Adrenal gland (tissue), 12 donors: Measurements from ENCODE around the gene SIK2. TPM values are rescaled to one million over a fixed set of nuclear protein-coding genes. Genes with fewer than 3 reads are reported as not detected.

Experiments used
- DNase-seq, 7 donors: peaks; one replicate each; pipeline ENCODE4 v3.0.0-alpha.2; 2019 to 2020
- H3K27ac ChIP-seq, 5 donors: fragments of 200-600 bp; sonication (generic) in 4 of 5; 1 replicate in 3 of 5; 2 replicates in 2 of 5; pipeline versions ENCODE4 v1.5.1 to v1.8.0; 2016 to 2020; ENCODE audit warnings: mild to moderate bottlenecking in 1 of 5
- H3K27me3 ChIP-seq: fragments of 200-600 bp; 2 replicates; pipeline ENCODE4 v1.8.0; 2021
- H3K36me3 ChIP-seq, 2 donors: fragments of 200-600 bp; replicated peaks in 1 of 2; 1 replicate in 1 of 2; 2 replicates in 1 of 2; pipeline versions ENCODE4 v1.5.1 to v1.8.0; 2018 to 2022
- H3K4me1 ChIP-seq, 2 donors: fragments of 200-600 bp; replicated peaks in 1 of 2; 1 replicate in 1 of 2; 2 replicates in 1 of 2; pipeline versions ENCODE4 v1.5.1 to v1.8.0; 2018 to 2021
- H3K4me3 ChIP-seq, 4 donors: fragments of 200-600 bp; sonication (generic) in 3 of 4; one replicate each; pipeline ENCODE4 v1.5.1; 2016 to 2018
- H3K9me3 ChIP-seq, 3 donors: fragments of 200-600 bp; sonication (generic) in 1 of 3; replicated peaks in 1 of 3; 1 replicate in 2 of 3; 2 replicates in 1 of 3; pipeline versions ENCODE4 v1.5.1 to v1.8.0; 2016 to 2021
- POLR2A ChIP-seq, 2 donors: fragments of 450-650 bp; IDR thresholded peaks; one replicate each; pipeline ENCODE4 v1.6.1; 2017; ENCODE audit warnings: antibody characterized with exemption in 2 of 2, mild to moderate bottlenecking in 2 of 2, moderate library complexity in 1 of 2
- WGBS, 4 donors: extraction: QIAGEN DNeasy Blood & Tissue Kit in 2 of 4; methylation state at CpG; one replicate each; pipeline versions ENCODE4 v1.1.5 to v1.1.7; 2013 to 2017; 5-methylcytosine and 5-hydroxymethylcytosine counted together
- intact Hi-C, 2 donors: fragments of 100-400 bp; cut with DNase I; formaldehyde crosslinking; loops; one replicate each; pipeline versions ENCODE4 v1.14.1 to v1.15.0; 2022 to 2023
- polyA plus RNA-seq, 3 donors: library from polyadenylated mRNA; stranded (reverse); fragments of 200-250 nt in 2 of 3; fragments of 350-450 nt in 1 of 3; fragmentation: Illumina TruSeq in 1 of 3; extraction: RNeasy Lipid Tissue Mini Kit (QIAGEN cat#74804) in 1 of 3; gene quantifications; one replicate each; pipeline ENCODE4 v1.2.3, GENCODE V29; 2013 to 2014
- total RNA-seq, 9 donors: library from RNA; depleted of rRNA in 4 of 9; stranded (reverse); fragments of >200 nt in 4 of 9; fragments of 120-200 nt in 1 of 9; fragmentation: NEBNext Ultra II Directional in 1 of 9; extraction: Animal tissue kit (Norgen Biotek cat#: 25700) in 1 of 9; gene quantifications; one replicate each; pipeline versions ENCODE4 v1.1.0 to v1.2.4, GENCODE V29; 2013 to 2023
- TF ChIP-seq, protein P1 (sequence below), 6 experiments: fragments of 450-650 bp in 4 of 6; fragments of 200-600 bp in 2 of 6; sonication (generic) in 1 of 6; IDR thresholded peaks; 1 replicate in 5 of 6; 2 replicates in 1 of 6; pipeline versions ENCODE4 v1.5.1 to v1.8.0; 2016 to 2021; ENCODE audit warnings: antibody characterized with exemption in 6 of 6, mild to moderate bottlenecking in 2 of 6, moderate library complexity in 1 of 6
- donor health status: healthy with polysubstance abuse.
- donor health status: Bipolar disorder and iron deficiency.
- donor health status: DM: yes; HTN: yes; CAD: no.
- donor health status: DM: no; HTN: no; CAD: no.
- donor health status: DM: no; HTN: no; CAD: no.
- donor health status: DM: yes; HTN: yes; CAD: no.

The SIK2 gene
- total and polyA plus RNA-seq, 12 donors: 7.6 to 33.0 (median 25.3) TPM

- Histone ChIP-seq H3K27ac (no peak overlapping the region), H3K27me3 (no peaks in the 10 kb centered on the region), H3K36me3 (peaks cover 0 to 63% of the 10 kb centered on the region in 2 donors), H3K4me3 (no peak overlapping the region), H3K9me3 (no peaks in the 10 kb centered on the region), H3K4me1 (peaks cover 0 to 11% of the 10 kb centered on the region in 2 donors)
- no peak for TF ChIP-seq POLR2A (IDR thresholded peaks at IDR 0.05)
- TF ChIP-seq, protein P1, sequence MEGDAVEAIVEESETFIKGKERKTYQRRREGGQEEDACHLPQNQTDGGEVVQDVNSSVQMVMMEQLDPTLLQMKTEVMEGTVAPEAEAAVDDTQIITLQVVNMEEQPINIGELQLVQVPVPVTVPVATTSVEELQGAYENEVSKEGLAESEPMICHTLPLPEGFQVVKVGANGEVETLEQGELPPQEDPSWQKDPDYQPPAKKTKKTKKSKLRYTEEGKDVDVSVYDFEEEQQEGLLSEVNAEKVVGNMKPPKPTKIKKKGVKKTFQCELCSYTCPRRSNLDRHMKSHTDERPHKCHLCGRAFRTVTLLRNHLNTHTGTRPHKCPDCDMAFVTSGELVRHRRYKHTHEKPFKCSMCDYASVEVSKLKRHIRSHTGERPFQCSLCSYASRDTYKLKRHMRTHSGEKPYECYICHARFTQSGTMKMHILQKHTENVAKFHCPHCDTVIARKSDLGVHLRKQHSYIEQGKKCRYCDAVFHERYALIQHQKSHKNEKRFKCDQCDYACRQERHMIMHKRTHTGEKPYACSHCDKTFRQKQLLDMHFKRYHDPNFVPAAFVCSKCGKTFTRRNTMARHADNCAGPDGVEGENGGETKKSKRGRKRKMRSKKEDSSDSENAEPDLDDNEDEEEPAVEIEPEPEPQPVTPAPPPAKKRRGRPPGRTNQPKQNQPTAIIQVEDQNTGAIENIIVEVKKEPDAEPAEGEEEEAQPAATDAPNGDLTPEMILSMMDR (IDR thresholded peaks at IDR 0.05): no peak
- 89 to 93% (median 92%) methylated on average over 7 to 8 of the region's 8 CpGs for WGBS, 4 donors
- intact Hi-C loops: no loop called here
- DNase-seq: no peak
These were observed 120.3 kb downstream of the SIK2 start for GRCh38 chr11:111722501-111722900.

- H3K4me1 ChIP-seq: peaks cover 0 to 4% of the 10 kb centered on the region in 2 donors
- intact Hi-C loops: no loop called here
- peaks cover 0 to 72% of the 10 kb centered on the region in 2 donors for H3K36me3 ChIP-seq
- no peak overlapping the region for H3K4me3 ChIP-seq
- peak overlapping the region in 1 of 5 donors; percentile 1 for H3K27ac ChIP-seq
- no peaks in the 10 kb centered on the region for H3K9me3 ChIP-seq
- TF ChIP-seq, protein P1 (IDR thresholded peaks at IDR 0.05): no peak
- no peak for TF ChIP-seq POLR2A (IDR thresholded peaks at IDR 0.05)
- H3K27me3 ChIP-seq: no peaks in the 10 kb centered on the region
- no peak for DNase-seq
- WGBS, 4 donors: 84 to 92% (median 88%) methylated on average over 7 to 15 of the region's 15 CpGs
These were observed 121.3 kb downstream of the SIK2 start for GRCh38 chr11:111723595-111723994.

- Histone ChIP-seq H3K4me1 (peaks cover 0 to 8% of the 10 kb centered on the region in 2 donors), H3K27me3 (no peaks in the 10 kb centered on the region), H3K36me3 (peaks cover 0 to 70% of the 10 kb centered on the region in 2 donors), H3K9me3 (no peaks in the 10 kb centered on the region), H3K27ac (no peak overlapping the region), H3K4me3 (no peak overlapping the region)
- intact Hi-C loops: no loop called here
- no peak for DNase-seq
- WGBS, 4 donors: 90 to 98% (median 94%) methylated on average over 2 to 11 of the region's 11 CpGs
- TF ChIP-seq, protein P1 (IDR thresholded peaks at IDR 0.05): no peak
- TF ChIP-seq POLR2A (IDR thresholded peaks at IDR 0.05): no peak
These were observed 122.4 kb downstream of the SIK2 start for GRCh38 chr11:111724615-111725129.

DNA sequence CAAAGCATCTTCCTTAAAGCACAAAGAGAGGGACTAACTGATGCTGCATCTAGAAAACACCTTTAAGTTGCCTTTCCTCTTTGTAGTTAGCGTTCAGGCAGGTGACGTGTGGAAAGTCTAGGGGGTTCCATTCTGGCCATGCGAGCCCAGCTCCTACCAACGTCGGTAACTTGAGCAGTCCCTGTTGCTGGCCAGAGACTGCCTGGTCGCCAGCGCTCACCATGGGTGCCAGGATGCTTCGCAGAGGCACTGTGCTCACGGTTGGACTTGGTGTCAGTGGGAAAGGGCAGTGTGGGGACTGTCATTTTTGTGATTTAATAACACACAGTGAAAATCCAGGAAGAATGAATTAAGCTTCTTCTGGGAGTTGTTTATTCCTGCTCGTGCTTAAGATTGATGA is 123.4 kb downstream of the SIK2 start:
- WGBS, 4 donors: 89 to 96% (median 92%) methylated on average over 9 to 10 of the region's 10 CpGs
- peaks cover 0 to 61% of the 10 kb centered on the region in 2 donors for H3K36me3 ChIP-seq
- peaks cover 2 to 17% of the 10 kb centered on the region in 2 donors for H3K4me1 ChIP-seq
- H3K4me3 ChIP-seq: no peak overlapping the region
- H3K27ac ChIP-seq: no peak overlapping the region
- H3K27me3 ChIP-seq: no peaks in the 10 kb centered on the region
- intact Hi-C loops: no loop called here
- no peak for TF ChIP-seq POLR2A (IDR thresholded peaks at IDR 0.05)
- TF ChIP-seq, protein P1 (IDR thresholded peaks at IDR 0.05): no peak
- no peak for DNase-seq
- H3K9me3 ChIP-seq: no peaks in the 10 kb centered on the region
